ENCODE results near the gene ITSN2. TPM values are rescaled to one million over a fixed set of nuclear protein-coding genes. Genes with fewer than 3 reads are reported as not detected.

The ITSN2 gene
- polyA plus RNA-seq, 12 donors, result 18.4 to 27.5 (median 21.4) TPM; not detected in 1

DNA sequence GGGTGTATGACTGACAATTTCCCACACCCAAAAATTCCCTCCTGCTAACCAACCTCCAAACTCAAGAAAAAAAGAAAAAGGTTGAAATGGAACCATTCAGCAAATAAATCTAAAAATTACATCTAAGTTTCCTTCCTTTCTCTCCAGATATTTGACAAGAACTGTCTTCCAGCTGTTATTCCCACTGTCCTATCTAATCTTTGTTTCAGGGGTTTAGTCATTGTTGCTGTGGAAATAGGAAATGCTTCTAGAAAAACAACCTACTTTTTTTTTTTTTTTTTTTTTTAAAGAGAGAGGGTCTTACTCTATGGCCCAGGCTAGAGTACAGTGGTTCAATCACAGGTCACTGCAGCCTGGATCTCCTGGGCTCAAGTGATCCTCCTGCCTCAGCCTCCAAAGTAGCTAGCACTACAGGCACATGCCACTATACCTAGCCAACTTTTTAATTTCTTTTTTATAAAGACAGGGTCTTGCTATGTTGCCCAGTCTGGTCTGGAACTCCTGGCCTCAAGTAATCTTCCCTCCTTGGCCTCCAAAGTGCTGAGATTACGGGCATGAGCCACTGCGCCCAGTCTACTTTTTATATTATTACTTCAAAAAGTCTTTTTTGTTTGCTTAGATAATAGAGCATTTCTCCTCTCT, 88.1 kb downstream of the ITSN2 start:
- no peak for DNase-seq

DNA sequence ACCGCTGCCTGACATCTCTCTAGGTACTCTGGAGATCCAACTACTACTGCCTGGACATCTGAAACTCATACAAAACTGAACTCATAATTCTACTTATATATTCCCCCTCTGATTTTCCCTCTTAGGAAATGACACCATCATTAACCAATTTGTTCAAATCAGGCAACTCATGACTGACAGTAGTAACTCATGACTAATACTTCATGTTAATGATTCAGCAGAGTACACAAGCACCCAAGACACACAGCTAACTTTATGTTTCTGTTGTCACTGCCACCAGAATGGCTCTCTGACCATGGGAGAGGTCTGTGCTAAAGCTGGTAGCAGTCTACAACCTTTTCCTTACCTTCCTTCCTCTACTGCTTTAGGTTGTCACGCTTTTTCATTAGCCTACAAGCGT, 91.1 kb downstream of the ITSN2 start:
- DNase-seq, result no peak

DNA sequence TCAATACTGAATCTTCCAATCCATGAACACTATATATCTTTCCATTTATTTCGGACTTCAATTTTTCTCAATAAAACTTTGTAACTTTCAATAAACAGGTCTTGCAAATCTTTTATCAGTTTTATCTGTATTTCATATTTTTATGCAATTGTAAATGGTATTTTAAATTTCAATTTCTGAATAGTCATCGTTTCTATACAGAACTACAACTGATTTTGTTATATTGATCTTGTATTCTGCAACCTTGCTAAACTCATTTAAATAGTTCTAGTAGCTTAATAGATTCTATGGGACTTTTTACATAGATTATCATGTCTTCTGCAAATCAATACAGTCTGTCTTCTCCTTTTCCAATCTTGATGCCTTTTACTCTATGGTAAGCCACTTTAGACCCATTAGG, 95.1 kb downstream of the ITSN2 start:
- DNase-seq, result no peak

DNA sequence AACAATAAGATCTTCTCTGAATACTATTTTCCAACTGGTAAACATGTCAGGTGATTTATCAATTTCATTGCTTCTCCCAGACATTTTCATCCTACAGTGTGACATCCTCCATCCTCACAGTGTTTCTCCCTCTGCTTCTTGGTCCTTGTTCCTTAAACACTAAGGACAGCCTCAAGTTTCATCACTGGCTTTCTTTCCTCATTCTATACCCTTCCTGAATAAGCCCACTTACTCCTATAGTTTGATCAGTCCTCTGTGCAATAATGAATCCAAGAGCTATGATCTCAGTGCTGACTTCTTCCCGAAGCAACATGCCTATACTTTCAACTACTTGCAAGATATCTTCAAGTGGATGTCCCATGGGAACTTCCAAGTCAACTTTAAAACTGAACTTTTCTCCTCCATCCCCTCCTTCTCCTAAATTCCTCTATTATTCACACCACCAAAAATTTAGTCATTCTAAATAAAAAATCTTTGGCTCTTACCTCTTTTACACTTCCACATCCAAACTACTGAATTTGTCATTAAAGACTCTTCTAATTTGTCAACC, 97.8 kb downstream of the ITSN2 start:
- no peak for DNase-seq

DNA sequence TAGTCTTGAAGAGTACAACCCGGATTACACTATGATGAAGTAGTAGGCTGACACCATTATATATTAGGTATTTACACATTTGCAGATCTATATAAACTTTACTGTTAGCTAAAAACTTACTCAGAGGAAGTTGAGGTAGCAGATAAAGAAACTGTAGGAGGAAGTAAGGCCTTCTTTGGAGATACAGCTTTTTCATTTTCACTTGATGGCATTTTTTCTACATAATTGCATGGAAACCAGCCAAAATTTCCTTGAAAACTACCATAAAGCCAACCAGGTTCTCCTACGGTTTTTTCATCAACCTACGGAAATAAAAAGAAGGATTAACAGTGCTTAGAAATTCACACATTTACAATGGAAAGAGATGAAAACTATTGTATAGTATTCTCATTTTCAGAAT, 98.9 kb downstream of the ITSN2 start:
- no peak for DNase-seq

DNA sequence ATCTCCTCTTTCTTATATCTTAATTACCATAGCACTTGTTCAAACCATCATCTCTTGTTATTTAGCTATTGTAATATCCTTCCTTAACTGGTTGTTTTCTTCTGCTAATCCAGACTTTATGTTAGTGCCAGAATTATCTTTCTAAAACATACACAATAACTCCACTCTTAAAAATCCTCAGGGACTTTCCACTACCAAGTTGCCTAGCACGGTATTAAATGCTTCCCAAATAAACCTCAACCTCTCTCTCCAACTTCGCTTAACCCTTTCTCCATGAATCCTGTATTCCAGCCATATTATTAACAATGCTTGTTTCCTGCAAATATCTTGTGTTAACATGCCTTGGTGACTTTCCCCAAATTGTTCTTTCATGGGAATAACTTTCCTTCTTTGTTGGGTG, 101.0 kb downstream of the ITSN2 start:
- peak; percentile 43 for DNase-seq

DNA sequence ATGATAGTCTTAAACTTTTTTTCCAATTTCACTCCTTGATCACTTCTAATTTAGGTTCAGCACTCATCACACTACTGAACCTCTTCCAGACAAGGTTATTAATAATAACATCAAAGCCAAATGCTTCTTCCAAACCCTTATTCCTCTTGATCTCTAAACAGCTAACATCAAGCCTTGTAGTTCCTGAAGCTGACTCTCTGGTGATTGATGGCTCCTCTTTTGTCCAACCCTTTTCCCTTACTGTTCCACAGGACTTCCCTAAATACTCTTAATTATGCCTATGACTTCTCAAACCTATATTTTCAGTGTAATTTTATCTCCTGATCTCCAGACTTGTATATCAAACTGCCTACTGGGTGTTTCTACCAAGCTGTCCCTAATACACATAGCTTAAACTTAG, 101.6 kb downstream of the ITSN2 start:
- DNase-seq, result no peak

DNA sequence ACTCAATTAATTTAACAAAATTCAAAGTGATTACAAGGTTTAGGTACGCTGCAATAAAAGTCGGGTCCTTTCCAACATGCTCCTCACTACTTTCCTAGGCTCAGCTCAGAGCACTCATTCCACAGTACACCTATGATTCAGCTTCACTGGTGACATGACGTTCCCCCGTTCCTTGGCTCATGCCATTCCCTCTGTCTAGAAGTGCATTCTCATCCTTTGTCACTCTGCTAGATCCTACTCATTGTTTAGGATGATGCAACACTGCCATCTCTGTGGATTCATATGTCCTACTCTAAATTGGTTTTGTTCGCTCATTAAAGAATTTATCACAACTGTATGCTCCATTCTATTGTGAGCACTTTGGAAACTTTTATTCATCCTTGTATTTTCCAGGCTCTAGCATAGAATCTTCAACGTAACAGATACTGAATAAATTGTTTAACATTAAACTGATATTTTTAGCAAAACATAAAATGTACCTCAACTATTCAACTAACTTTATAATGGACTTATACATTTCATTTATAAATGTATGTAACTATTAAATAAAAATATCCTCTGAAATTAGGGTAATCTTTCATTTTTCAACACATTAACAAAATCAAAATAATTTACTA, 106.9 kb downstream of the ITSN2 start:
- DNase-seq, result no peak

DNA sequence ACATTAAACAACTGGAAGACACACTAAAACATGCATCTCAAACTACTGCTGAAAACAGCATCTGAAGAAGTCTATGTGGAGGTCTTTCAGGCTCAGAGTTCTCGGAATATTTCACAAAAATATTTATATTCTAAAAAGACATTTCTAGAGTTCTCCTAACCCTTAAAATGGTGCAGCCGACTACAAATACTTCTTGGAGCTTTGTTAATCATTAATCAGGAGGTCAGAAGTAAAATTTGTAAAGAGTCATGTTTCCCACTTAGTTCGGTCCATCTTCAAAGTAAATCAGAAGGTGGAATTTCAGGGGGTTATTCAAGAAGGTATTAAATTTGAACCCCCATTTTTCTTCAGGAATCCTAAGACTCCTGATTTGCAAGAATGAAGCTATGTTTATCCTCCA, 112.7 kb downstream of the ITSN2 start:
- no peak for DNase-seq

DNA sequence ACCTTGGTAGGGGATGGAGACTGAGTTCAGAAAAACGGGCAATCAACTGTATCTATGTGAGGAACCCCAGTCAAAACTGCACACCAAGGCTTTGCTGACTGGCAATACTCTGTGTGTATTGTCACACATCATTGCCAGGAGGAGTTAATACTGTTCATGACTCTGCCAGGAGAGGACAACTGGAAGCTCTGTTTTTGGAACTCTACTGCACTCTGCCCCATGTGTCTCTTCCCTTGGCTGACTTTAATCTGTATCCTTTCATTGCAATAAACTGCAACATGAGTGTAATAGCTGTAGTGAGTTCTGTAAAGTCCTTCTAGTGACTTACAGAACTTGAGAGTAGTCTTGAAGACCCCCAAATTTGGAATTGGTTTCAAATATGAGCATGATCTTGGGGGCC, 113.2 kb downstream of the ITSN2 start:
- DNase-seq, result no peak

DNA sequence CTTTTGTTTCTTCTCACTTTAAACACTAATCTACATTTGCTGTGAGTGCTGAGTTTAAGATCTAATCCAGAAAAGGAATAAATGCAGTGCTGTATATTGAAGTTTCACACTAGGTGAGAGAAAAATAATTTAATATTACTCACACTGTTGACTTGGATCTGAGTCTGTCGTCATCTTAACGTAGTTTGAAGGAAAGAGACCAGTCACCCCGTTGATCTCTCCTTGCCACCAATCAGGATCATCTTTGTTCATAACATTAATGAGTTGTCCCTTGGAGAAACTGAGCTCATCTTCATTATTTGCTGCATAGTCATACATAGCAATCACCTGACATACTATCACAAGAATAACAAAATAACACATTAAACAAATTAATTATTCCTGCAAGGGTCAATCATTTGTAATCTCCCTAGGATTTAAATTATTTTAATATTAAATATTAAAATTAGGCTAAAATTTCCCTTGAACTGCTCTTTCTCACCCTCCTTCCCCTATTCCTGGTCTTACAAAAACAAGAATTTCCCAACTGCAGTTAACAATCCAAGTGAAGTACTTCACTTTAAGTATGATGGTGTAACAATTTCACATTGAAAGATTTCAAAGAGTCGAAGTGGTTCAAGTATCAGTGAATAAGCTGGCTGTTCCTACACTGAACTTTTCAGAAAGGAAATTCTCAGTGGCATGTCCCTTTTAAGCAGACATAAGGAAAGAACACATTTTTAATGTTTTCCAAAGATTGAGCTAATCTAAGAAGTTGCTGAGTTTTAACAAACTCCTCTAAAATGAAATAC, 114.2 kb downstream of the ITSN2 start:
- no peak for DNase-seq

DNA sequence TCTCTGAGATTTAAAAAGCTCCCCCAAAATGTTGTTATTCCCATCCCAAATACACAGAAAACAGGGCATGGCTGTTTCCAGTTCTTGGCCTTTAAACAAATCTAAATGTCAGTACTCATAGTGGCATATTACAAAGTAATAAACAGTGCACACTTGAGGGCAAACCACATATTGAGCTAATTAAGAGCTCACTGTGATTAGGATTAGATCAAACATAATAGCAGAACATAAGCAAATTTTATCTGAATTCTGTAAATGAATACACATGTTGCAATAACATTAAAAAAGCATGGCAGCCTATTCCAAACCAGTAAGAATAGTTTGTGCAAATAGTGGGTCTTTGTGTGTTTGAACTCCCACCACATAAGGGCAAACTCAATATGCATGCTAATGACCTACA, 118.8 kb downstream of the ITSN2 start:
- DNase-seq, result no peak

DNA sequence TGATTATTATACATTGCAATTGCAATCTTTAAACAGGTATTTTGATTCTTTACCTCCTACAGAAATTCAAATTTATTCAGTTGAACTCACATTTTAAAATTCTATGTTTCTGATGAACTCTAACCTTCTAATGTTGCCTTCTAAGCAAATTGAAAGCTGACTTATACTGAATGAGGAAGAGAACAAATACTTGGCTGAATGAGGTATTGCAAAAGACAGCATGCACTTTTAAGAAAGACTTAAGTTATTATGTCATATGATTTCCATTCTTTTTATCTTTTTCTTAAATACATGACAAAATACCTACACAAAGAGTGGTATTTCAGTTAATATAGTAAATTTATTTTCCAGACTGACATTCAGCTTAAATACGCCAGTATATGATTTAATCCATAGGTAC, 120.8 kb downstream of the ITSN2 start:
- no peak for DNase-seq

DNA sequence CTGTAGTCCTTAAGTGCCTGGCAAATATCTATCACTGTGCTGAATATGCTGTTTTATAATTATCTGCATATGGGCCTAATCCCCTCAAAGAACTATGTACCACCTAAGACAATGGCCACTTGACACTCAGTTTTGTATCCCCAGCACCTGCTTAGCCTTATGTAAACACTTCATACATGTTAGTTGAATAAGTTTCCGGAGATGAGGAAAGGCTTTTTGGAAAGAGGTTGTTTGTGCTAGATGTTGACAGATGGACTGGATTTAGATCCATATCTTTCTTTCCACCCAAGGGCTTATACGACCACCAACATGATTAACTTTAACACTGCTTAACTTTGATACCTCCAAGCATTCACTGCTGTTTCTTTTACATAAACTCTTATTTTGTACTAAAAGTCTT, 122.2 kb downstream of the ITSN2 start:
- no peak for DNase-seq

DNA sequence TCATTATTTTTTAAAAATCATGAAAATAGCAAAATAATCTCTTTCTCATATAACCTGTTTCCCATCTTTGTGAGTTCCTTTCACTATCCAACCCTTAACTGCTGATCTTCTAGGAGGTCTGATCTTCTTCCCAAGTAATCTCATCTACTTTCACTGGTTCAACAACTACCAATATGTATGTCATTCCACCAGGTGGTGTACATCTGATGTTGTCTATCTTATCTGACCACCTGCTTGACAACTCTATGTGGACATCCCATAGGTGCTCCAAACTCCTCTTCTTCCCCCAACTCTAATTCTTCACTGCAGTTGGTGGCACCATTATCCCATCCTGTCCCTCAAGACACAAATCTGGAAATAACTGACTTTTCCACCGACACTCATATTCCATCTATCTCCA, 123.0 kb downstream of the ITSN2 start:
- DNase-seq, result no peak

DNA sequence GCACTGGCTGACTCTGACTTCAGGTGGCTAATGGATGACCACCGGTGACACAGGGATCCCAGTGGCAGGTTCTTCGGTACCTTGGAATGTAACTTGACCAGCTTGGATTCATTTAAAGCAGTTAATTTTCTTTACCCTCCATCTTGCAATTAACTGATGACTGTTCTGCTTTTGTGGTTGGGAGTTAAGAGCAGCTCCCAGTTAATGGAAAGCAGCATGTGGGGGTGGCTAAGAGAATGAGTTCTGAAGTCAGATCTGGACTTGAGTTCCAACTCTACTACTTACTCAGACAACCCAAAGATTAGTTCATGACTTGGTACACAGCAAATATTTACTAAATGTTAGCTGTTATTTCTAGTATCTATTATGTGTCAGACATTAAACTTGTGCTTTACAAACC, 127.0 kb downstream of the ITSN2 start:
- no peak for DNase-seq

DNA sequence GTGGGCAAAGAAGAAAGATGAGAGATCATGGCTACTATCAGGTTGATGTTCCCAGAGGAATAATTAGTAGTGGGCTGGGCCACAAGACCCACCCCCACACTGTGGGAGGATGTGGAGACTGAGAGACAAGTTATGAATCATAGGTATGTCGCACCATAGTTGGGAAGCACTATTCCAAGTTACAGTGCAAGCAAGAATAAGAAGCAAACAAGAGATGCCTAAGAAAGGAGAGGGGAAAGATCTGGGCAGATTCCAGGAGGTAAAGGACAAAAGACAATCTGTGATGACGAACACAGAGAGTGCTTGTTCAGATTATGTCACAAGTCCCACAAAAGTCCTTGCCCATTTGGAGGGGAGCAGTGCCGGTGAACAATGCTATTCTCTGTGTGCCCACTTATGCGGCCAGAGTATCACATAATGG, 128.9 kb downstream of the ITSN2 start:
- no peak for DNase-seq

DNA sequence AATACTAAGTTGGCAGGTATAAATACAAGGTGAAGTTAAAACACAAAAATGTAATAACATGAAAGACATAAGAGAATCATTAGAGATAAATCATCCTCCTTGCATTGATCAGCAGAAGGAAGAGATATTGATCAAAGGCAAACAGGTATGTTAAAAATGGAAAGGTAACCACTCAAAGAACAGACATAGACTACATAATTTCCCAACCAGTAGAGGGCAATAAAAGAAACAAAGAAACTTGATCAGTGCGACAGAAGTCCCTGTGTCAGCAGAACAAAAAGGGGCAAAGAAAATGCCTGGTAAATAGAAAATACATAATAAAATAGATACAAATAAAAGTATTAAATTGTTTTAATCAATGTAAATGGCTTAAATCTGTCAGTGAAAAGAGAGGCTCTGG, 131.9 kb downstream of the ITSN2 start:
- DNase-seq, result no peak

DNA sequence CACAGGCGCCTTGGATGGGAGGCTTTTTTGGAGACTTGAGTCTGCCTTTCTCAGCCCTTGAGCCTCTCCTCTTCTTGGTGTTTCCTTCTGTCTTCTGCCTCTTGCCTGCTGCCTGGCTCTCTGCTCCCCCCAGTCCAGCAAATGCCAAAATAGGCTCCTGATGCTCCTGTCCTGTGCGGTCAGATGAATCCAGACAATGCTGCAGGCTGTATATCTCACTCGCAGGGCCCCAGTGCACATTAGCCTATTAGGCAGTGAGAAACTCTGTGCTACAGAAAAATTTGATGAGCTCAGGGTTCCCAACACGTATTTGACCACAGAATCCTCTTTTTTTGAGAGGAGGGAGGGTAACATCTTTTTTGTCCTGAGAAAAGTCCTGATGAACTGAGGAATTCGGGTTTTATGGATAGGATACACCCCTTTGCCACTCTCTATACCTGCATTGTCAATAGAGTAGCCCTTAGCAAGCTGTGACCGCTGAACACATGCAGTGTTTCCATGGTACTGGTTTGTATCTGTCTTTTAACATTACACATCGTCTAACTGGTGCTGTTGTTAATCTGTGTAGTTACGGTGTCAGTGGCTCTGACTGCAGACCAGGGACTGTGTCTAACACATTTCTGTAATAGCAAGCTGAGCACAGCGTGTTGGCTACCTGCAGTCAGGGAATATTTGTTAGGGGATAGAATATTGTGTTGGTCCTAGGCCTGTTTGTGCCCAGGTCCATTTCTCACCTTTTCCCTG, 134.7 kb downstream of the ITSN2 start:
- DNase-seq, result no peak

DNA sequence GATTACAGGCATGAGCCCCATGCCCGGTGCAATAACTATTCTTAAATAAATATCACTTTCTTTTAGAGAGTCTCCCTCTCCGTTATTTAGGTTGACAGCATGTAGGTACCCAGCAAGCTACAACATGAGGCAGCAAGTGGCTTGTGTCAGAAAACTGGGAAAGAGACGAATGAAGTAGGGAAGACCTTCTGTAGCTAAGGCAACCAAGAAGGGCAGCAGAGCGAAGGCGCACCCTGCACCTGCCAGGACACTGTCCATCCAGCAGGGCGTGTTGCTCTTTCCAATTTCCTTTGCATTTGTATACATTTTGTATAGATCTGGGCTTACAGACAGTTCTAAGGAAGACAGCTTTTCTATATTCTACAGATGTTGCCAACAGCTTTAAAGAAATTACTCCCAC, 137.4 kb downstream of the ITSN2 start:
- no peak for DNase-seq

DNA sequence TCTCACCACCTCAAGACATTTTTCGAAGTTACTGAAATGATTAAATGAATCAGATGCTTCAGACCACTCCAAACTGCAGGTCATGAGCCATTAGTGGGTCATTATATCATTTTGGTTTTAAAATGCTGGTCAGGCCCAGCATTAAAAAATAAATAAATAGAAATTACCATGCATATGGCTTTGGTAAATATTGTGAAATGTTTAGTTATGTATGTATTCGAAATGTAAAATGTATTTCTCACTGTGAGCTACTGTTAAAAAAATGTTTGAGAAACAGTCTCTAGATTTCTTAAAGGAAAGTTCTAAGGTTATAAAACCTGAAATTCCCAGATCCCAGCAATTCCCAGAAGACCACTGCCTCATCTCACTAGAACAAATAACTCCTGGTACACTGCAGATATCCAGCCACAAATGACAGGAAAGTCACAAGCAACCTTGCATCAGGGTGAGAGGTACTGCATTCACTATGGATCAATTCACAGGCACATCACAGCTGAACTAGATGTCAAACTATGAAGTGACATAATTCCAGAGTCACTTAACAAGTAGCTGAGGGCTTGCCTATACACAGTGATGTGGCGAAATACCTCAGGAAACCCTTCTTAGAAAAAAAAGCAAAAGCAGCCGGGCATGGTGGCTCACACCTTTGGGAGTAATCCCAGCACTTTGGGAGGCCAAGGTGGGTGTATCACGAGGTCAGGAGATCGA, 138.8 kb downstream of the ITSN2 start:
- no peak for DNase-seq
